ENCODE data around the gene RBM17.

The RBM17 gene

GRCh38 chr10:6148251-6148701, 59.4 kb downstream of the RBM17 start:
- peaks cover 15% of the 10 kb centered on the region; the same call in 1 of the 2 replicates for H3K4me1 ChIP-seq (ENCODE audit: control insufficient read depth, insufficient read depth, low read length)
- H3K27me3 ChIP-seq (ENCODE audit: control insufficient read depth, insufficient read depth, low read length): peaks cover 19% of the 10 kb centered on the region
- no peak overlapping the region for H3K4me3 ChIP-seq (ENCODE audit: low read depth, low read length)
- no peak overlapping the region for H3K9ac ChIP-seq (ENCODE audit: low read depth, low read length)
- H3K36me3 ChIP-seq (ENCODE audit: control insufficient read depth, insufficient read depth, low read length): no peaks in the 10 kb centered on the region
- H3K27ac ChIP-seq (ENCODE audit: low read depth, low read length): no peak overlapping the region
- H3K9me3 ChIP-seq (ENCODE audit: control insufficient read depth, insufficient read depth, low read length): no peaks in the 10 kb centered on the region

GRCh38 chr10:6148908-6149307, 60.1 kb downstream of the RBM17 start:
- H3K4me1 ChIP-seq (ENCODE audit: control insufficient read depth, insufficient read depth, low read length): peaks cover 16% of the 10 kb centered on the region; the same call in 1 of the 2 replicates
- H3K9ac ChIP-seq (ENCODE audit: low read depth, low read length): no peak overlapping the region
- H3K27me3 ChIP-seq (ENCODE audit: control insufficient read depth, insufficient read depth, low read length): peaks cover 13% of the 10 kb centered on the region
- H3K4me3 ChIP-seq (ENCODE audit: low read depth, low read length): no peak overlapping the region
- no peak overlapping the region for H3K27ac ChIP-seq (ENCODE audit: low read depth, low read length)
- H3K9me3 ChIP-seq (ENCODE audit: control insufficient read depth, insufficient read depth, low read length): no peaks in the 10 kb centered on the region
- H3K36me3 ChIP-seq (ENCODE audit: control insufficient read depth, insufficient read depth, low read length): no peaks in the 10 kb centered on the region

GRCh38 chr10:6151087-6151977, 62.5 kb downstream of the RBM17 start:
- Histone ChIP-seq H3K9me3 (ENCODE audit: control insufficient read depth, insufficient read depth, low read length) (no peaks in the 10 kb centered on the region), H3K27ac (ENCODE audit: low read depth, low read length) (peak overlapping the region; percentile 36), H3K4me1 (ENCODE audit: control insufficient read depth, insufficient read depth, low read length) (peaks cover 16% of the 10 kb centered on the region; the same call in 1 of the 2 replicates)

GRCh38 chr10:6153845-6154244, 65.0 kb downstream of the RBM17 start:
- Histone ChIP-seq H3K4me3 (ENCODE audit: low read depth, low read length) (no peak overlapping the region), H3K27ac (ENCODE audit: low read depth, low read length) (no peak overlapping the region), H3K27me3 (ENCODE audit: control insufficient read depth, insufficient read depth, low read length) (no peaks in the 10 kb centered on the region), H3K9ac (ENCODE audit: low read depth, low read length) (no peak overlapping the region), H3K9me3 (ENCODE audit: control insufficient read depth, insufficient read depth, low read length) (no peaks in the 10 kb centered on the region), H3K4me1 (ENCODE audit: control insufficient read depth, insufficient read depth, low read length) (peaks cover 16% of the 10 kb centered on the region; the same call in 1 of the 2 replicates), H3K36me3 (ENCODE audit: control insufficient read depth, insufficient read depth, low read length) (no peaks in the 10 kb centered on the region)

More at GRCh38 chr10:6151087-6151977, 62.5 kb downstream of the RBM17 start:
- H3K36me3 ChIP-seq (ENCODE audit: control insufficient read depth, insufficient read depth, low read length): no peaks in the 10 kb centered on the region
- no peaks in the 10 kb centered on the region for H3K27me3 ChIP-seq (ENCODE audit: control insufficient read depth, insufficient read depth, low read length)
- H3K4me3 ChIP-seq (ENCODE audit: low read depth, low read length): no peak overlapping the region
- no peak overlapping the region for H3K9ac ChIP-seq (ENCODE audit: low read depth, low read length)

- Histone ChIP-seq H3K36me3 (ENCODE audit: control insufficient read depth, insufficient read depth, low read length) (no peaks in the 10 kb centered on the region), H3K9ac (ENCODE audit: low read depth, low read length) (no peak overlapping the region), H3K27me3 (ENCODE audit: control insufficient read depth, insufficient read depth, low read length) (no peaks in the 10 kb centered on the region), H3K9me3 (ENCODE audit: control insufficient read depth, insufficient read depth, low read length) (no peaks in the 10 kb centered on the region), H3K4me3 (ENCODE audit: low read depth, low read length) (no peak overlapping the region), H3K27ac (ENCODE audit: low read depth, low read length) (no peak overlapping the region), H3K4me1 (ENCODE audit: control insufficient read depth, insufficient read depth, low read length) (peaks cover 16% of the 10 kb centered on the region; the same call in 1 of the 2 replicates)
Observed at GRCh38 chr10:6154566-6154965, 65.7 kb downstream of the RBM17 start.

- Histone ChIP-seq H3K27me3 (ENCODE audit: control insufficient read depth, insufficient read depth, low read length) (no peaks in the 10 kb centered on the region), H3K36me3 (ENCODE audit: control insufficient read depth, insufficient read depth, low read length) (no peaks in the 10 kb centered on the region), H3K4me3 (ENCODE audit: low read depth, low read length) (no peak overlapping the region), H3K9ac (ENCODE audit: low read depth, low read length) (no peak overlapping the region), H3K27ac (ENCODE audit: low read depth, low read length) (no peak overlapping the region), H3K9me3 (ENCODE audit: control insufficient read depth, insufficient read depth, low read length) (no peaks in the 10 kb centered on the region), H3K4me1 (ENCODE audit: control insufficient read depth, insufficient read depth, low read length) (peaks cover 8% of the 10 kb centered on the region; the same call in 1 of the 2 replicates)
Observed at GRCh38 chr10:6158276-6158675, 69.4 kb downstream of the RBM17 start.

- Histone ChIP-seq H3K27ac (ENCODE audit: low read depth, low read length) (no peak overlapping the region), H3K9me3 (ENCODE audit: control insufficient read depth, insufficient read depth, low read length) (no peaks in the 10 kb centered on the region), H3K4me1 (ENCODE audit: control insufficient read depth, insufficient read depth, low read length) (peaks cover 10% of the 10 kb centered on the region; the same call in 1 of the 2 replicates), H3K9ac (ENCODE audit: low read depth, low read length) (no peak overlapping the region), H3K4me3 (ENCODE audit: low read depth, low read length) (no peak overlapping the region), H3K27me3 (ENCODE audit: control insufficient read depth, insufficient read depth, low read length) (no peaks in the 10 kb centered on the region), H3K36me3 (ENCODE audit: control insufficient read depth, insufficient read depth, low read length) (0 out of 2 replicates have a peak, but pooled peaks cover 5% of the 10 kb centered on the region)
Observed at GRCh38 chr10:6161921-6162320, 73.1 kb downstream of the RBM17 start.

- Histone ChIP-seq H3K9me3 (ENCODE audit: control insufficient read depth, insufficient read depth, low read length) (no peaks in the 10 kb centered on the region), H3K27me3 (ENCODE audit: control insufficient read depth, insufficient read depth, low read length) (no peaks in the 10 kb centered on the region), H3K27ac (ENCODE audit: low read depth, low read length) (no peak overlapping the region), H3K36me3 (ENCODE audit: control insufficient read depth, insufficient read depth, low read length) (0 out of 2 replicates have a peak, but pooled peaks cover 9% of the 10 kb centered on the region), H3K4me3 (ENCODE audit: low read depth, low read length) (0 out of 2 replicates have a peak overlapping the region, but pooled peaks have one; percentile 71), H3K9ac (ENCODE audit: low read depth, low read length) (no peak overlapping the region), H3K4me1 (ENCODE audit: control insufficient read depth, insufficient read depth, low read length) (peaks cover 10% of the 10 kb centered on the region; the same call in 1 of the 2 replicates)
Observed at GRCh38 chr10:6162589-6163356, 73.9 kb downstream of the RBM17 start.

- peak overlapping the region; percentile 71 for H3K4me3 ChIP-seq (ENCODE audit: low read depth, low read length)
- no peaks in the 10 kb centered on the region for H3K27me3 ChIP-seq (ENCODE audit: control insufficient read depth, insufficient read depth, low read length)
- H3K9ac ChIP-seq (ENCODE audit: low read depth, low read length): peak overlapping the region; percentile 77
- H3K36me3 ChIP-seq (ENCODE audit: control insufficient read depth, insufficient read depth, low read length): 0 out of 2 replicates have a peak, but pooled peaks cover 9% of the 10 kb centered on the region
- peak overlapping the region; percentile 66 for H3K27ac ChIP-seq (ENCODE audit: low read depth, low read length)
- peaks cover 10% of the 10 kb centered on the region; the same call in 1 of the 2 replicates for H3K4me1 ChIP-seq (ENCODE audit: control insufficient read depth, insufficient read depth, low read length)
- H3K9me3 ChIP-seq (ENCODE audit: control insufficient read depth, insufficient read depth, low read length): no peaks in the 10 kb centered on the region
Observed at GRCh38 chr10:6163364-6164270, 74.8 kb downstream of the RBM17 start.

All from HUES48 (cell line).